Activated CD8-positive, alpha-beta memory T cell treated with anti-CD3 and anti-CD28 coated beads for 4 hours (primary cell): Measurements from ENCODE around the gene NFKBIE.
"Not testable (repeated sequence)": the region's sequence is repeated elsewhere in the genome, so short reads cannot be mapped to it uniquely, and the experiment has no call there.

Experiments
- DNase-seq, 2 donors: peaks; one replicate each; pipeline ENCODE4 v3.0.0-alpha.2; 2020; ENCODE audit warnings: low read depth in 2 of 2

NFKBIE gene

DNA sequence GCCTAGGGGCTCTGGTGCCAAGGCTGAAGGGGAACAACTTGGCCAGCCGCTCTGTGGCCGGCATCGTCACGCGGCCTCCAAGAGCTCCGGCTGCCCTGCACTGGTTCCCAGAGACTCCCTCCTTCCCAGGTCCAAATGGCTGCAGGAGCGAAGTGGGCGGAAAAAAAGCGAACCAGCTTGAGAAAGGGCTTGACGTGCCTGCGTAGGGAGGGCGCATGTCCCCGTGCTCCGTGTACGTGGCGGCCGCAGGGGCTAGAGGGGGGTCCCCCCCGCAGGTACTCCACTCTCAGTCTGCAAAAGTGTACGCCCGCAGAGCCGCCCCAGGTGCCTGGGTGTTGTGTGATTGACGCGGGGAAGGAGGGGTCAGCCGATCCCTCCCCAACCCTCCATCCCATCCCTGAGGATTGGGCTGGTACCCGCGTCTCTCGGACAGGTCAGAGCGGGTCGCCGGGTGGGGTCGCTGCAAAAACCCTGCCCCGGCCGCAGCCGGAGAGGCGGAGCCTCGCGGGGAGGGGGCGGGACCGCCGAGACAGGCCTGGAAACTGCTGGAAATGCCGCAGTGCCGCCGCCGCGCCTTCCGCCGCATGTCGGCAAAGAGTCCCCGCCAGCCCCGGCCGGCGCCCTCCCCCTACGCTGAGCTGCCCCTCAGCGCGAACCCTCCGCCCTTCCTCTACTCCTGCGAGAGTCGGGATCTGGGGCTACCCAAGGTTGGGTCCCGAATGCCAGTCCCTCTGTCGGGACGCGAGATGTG, 19.3 kb downstream of the NFKBIE start:
- peak; percentile 69 to 75 for DNase-seq

DNA sequence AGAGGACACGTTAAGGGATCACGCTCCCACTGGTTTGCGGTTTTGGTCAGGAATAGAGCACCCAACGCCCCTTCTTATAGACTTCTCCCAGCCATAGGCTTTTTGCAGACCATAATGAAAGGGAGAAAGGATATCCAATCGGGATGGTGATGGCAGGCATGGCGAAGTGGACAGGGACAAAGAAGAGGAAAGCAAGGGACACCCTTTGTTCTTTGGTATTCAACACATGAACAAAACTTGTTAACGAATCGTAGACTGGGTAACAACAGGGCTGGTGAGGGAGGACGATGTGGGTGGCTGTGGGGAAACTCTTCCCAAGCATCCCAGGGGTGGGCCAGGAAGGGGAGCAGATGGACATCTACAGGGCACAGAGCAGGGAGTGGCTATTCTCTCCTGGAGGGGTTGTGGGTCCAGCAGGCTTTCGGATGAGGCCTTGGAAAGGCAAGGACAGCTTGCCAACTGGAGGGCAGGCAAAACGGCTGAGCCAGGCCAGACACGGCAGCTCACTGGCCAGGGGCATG, 19.9 kb downstream of the NFKBIE start:
- no peak for DNase-seq

DNA sequence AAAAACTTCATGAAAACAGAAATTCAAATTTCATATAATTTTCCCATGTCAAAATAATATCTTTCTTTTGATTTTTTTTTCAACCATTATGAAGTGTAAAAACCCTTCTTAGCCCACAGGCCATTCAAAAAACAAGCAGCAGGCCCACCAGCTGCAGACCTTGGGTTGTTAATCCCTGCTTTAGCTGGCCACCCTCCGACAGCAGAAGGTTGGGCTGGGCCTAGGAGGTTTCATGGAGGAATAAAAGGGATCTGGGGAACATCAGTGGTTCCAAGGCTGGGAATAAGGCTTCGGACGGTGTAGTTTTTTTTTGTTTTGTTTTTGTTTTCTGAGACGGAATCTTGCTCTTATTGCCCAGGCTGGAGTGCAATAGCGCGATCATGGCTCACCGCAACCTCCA, 22.0 kb downstream of the NFKBIE start:
- DNase-seq = no peak

DNA sequence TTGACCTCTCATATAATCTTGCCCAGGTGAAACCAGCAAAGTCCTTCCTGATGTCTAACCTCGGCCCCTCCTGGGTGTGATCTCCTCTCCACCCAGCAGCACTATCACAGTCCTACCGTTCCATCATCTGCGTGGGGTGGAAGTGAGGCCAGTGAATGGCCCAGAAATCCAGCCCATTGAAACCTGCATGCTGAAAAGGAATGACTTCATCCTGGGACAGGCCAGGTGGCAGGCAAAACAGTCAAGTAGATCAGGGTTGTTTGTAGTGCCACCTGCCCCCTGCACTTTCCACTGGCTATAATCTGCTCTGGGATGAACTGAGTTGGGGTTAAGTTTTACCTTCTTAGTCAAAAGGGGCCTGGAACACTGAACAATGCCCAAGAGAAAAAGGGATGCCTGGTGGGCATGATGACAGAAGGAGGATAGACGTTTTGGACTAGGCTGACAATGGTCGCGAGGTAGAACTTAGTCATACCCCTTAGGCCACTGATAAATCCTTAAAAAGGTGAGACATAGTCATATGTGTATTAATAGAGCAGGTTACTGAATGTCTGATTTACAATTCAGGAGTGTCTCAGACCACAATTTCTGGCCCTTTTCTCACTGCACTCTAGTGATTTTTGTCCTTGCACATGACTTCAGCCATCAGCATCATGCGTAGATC, 26.5 kb downstream of the NFKBIE start:
- no peak for DNase-seq

DNA sequence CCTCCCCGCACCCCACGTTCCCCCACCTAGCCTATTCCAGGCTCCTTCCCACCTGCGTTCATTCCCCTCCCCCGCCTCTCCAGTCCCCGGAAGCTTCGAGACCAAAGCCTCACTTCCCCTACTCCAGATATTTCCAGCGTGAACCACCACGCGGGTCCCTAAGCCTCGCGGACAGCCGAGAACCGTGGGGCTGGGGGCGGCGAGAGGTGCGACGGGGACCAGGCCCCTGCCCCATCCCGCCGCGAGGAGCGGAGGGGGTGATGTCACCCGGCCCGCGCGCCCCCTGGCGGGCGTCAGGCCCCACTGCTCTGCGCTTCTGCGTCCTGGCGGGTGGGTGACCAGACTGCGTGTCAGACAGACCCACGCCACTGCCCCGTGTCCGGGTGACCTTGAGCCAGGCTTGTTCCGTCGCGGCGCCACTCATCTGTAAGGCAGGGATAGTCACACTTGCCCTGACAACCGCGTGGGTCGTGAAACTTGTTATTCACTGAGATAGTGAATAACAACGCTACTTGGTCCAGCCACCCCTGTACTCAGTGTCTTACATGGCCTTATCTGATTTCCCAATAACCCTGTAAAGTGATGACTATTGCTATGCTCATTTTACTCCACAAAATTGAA, 27.4 kb downstream of the NFKBIE start:
- peak; percentile 48 to 55 for DNase-seq

DNA sequence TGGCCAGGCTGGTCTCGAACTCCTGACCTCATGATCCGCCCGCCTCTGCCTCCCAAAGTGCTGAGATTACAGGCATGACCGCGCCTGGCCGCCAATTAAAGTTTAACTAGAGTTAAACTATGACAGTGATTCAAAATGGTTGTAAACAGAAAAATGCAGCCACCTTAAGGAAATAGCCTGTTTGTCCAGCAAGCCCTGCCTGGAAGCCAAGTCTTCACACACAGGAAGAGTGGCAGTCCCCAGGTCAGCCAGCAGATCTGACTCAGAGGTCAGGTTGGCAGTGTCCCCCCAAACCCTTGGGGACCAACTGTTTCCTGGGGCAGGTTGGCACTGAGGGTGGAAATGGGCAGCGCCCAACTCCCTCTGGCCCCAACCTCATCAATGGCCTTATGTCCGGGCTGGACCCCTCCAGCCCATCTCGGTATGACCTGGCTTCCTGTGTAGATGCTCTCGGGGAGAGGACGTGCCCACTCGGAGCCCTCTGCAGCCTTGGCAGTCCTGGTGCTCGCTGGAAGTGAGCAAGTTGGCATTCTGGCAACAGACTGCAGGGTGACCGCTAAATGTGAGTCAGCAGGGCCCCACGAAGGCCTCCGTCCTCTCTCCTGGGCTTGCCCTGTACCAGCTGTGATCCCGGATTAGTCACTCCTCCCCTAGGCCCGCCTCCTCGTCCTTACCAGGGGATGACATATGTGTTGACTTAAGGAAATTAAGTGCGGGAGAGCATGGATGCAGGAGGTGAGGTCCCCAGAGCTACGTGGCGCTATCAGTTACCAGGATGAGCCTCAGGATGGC, 28.1 kb downstream of the NFKBIE start:
- DNase-seq = peak; percentile 44 to 56

DNA sequence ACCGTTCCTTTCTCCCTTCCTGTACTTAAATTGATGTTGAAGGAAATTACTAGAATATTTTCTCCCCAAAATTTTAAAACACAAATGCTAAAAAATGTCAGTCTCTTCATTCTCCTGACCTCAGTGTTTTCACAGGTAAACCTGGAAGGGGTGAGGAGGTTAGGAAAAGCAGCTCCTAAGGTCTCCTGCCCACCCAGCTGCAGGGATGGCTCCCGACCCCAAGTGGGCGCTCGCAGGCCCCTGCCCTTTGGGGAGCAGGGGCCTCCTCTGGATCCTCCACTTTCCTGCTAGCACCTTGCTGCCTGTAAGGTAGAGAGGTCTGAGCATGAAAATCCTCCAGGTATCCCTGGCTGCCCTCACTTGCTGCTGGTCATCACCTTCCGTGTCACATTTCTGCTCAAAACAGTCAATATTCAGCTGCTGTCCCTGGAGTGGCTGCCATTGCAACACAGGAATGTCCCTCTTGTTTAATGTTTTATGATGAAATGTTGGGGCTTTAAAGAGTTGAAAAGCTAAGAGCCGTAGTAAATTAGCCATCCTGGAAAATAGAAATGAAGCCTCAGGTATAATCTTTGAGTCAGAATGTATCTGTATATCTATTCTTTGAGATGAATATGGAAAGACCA, 29.3 kb downstream of the NFKBIE start:
- DNase-seq = no peak

DNA sequence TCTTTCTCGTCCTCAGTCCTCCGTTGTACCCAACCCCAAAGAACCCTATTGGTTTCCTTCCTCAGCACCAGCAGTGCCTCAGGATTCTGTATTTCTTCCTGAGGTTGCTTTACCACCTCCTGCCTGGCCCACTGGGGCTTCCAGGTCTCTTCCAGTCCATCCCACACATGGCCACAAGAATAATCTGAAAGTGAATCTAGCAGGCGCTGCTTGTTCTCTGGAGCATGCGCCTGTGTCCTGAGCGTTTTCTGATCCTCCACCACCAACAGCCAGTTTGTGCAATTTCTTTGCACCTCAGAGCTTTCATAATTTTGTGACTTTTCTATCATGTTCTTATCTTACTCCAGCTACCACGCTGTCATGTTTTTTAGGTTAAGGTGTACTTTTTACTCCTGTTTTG, 30.1 kb downstream of the NFKBIE start:
- no peak for DNase-seq

DNA sequence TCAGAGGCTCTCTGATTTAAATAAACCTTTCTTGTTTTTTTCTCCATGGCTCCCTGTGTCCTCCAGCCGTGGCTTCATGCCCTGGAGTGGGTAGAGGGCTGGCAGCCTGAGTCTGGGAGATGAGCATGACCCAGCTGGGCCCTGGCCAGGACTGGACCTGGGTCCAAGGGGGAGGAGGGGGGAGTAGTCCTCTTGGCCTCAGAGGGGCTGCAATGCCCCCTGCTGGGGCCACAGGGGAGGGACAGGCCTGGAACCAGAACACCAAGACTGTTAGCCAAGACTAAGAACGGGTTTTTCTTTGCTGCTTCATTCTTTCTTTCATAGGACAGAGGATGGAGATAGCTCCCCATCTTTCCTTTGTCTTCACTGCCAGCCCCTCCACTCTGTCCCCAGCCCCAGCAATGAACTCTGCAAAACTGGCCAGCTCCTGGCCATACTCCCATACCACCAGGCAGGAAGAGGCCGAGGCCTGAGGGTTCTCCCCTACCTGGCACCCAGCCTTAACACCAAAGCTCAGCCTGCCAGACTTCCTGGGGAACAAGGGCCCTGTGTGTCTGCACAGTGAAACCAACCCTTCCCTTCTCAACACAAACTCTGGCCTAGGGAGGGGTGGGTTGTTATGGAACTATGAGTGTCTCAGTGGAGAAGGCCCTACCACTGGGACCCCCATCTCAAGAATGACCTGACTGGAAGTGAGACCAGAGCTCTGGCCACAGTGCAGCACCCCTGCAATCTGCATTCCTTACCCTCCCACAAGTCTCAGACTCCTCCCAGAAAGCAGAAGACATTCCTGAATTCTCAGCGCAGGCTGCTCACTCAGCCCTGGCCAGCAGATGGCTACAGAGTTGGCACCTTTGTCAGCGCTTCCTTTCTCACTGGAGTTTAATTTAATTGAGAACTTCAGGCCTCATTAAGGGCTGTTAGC, 31.0 kb downstream of the NFKBIE start:
- no peak for DNase-seq

DNA sequence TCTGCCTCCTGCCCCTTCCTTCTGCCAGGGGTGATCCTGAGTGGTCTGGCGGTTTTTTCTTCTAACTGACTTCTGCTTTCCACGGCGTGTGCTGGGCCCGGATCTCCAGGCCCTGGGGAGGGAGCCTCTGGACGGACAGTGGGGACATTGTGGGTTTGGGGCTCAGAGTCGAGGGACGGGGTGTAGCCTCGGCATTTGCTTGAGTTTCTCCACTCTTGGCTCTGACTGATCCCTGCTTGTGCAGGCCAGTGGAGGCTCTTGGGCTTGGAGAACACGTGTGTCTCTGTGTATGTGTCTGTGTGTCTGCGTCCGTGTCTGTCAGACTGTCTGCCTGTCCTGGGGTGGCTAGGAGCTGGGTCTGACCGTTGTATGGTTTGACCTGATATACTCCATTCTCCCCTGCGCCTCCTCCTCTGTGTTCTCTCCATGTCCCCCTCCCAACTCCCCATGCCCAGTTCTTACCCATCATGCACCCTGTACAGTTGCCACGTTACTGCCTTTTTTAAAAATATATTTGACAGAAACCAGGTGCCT, 31.7 kb downstream of the NFKBIE start:
- no peak for DNase-seq

DNA sequence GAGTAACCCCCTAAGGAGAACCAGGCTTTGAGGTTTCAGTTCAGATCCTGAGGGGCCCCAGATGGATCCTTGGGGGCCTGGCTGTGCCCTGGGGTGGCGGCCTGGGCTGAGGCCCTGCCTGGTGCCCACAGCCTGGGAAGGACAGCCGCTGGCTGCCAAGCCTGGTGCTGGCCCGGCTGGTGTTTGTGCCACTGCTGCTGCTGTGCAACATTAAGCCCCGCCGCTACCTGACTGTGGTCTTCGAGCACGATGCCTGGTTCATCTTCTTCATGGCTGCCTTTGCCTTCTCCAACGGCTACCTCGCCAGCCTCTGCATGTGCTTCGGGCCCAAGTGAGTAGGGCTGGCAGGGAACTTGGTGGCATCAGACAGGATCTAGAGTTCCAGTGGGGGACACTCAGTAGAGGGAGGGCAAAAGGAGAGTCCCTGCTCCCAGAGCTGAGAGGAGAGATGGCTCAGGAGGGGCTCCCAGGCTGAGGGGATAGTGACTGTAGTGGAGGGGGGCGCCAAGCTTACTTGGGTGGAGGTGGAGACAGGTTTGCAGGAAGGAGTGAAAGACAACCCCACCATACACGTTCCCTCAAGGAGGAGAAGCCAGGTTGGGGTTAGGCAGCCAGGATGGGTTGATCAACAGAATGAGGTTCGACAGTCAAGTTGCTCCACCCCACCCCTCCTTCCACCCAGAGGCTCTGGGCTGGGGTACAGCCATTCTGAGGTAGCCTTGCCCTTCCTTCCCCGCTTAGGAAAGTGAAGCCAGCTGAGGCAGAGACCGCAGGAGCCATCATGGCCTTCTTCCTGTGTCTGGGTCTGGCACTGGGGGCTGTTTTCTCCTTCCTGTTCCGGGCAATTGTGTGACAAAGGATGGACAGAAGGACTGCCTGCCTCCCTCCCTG, 32.4 kb downstream of the NFKBIE start:
- no peak for DNase-seq

DNA sequence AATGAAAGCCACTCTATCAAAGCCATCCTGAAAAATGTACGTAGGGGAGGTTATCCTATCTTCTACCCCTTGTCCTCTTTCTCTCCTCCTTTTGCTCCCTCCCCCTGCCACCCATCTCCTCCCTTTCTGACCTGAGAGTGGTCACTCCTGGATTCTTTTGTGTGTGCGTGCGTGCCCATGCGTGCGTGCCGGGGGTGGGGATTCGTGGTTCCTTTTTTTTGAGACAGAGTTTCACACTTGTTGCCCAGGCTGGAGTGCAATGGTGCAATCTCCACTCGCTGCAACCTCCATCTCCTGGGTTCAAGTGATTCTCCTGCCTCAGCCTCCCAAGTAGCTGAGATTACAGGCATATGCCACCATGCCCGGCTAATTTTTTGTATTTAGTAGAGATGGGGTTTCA, 33.9 kb downstream of the NFKBIE start:
- DNase-seq = not testable (repeated sequence)

DNA sequence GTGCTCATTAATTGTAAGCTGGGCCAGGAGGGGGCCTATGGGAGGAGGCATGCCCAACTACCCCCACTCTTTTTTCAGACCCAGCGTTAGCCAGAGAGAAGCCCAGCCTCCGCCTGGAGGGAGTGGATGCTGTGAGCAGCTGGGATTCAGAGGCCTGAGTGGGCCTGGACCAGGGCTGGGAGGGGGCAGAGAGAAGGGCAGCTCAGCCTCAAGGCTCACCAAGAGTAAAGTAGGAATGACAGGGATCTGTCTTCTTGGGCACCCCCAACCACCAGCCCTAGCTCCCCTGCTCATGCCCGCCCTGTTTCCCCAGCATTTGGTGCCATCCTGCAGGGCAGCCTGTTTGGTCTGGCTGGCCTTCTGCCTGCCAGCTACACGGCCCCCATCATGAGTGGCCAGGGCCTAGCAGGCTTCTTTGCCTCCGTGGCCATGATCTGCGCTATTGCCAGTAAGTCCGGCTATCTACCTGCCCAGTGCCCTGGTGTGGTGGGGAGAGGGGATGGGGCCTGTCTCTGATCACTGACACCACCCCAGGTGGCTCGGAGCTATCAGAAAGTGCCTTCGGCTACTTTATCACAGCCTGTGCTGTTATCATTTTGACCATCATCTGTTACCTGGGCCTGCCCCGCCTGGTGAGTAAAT, 35.2 kb downstream of the NFKBIE start:
- DNase-seq = no peak

DNA sequence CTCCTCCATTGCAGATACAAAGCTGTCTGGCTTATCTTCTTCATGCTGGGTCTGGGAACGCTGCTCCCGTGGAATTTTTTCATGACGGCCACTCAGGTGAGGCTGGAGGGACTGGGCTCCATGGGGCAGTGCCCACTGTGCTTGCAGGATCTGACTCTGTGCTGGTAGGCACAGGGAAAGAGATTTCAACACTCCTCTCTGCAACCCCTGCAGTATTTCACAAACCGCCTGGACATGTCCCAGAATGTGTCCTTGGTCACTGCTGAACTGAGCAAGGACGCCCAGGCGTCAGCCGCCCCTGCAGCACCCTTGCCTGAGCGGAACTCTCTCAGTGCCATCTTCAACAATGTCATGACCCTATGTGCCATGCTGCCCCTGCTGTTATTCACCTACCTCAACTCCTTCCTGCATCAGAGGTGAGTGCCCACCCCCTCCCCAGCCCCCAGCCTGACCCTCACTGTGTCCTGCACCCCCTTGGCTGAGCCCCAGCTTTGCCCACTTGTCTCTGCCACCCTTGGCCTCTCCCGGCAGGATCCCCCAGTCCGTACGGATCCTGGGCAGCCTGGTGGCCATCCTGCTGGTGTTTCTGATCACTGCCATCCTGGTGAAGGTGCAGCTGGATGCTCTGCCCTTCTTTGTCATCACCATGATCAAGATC, 35.8 kb downstream of the NFKBIE start:
- DNase-seq = no peak

DNA sequence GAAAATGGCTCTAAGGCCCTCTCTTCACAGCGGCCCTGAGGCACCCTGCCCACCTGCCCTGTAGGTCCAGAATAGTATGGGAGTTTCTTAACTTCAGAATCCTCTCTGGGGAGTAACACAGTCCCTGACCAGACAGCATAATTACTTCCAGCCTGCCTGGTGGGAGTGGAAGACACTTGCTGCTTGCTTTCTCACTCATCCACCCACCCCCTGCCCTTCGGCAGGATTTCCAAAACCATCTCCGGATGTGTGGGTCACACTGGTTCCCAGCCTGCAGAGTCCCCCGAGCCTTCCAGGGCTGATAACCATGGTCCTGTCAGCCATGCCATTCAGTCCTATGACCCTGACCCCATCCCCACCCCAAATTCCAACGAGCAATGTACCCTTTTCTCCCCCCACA, 36.5 kb downstream of the NFKBIE start:
- no peak for DNase-seq

DNA sequence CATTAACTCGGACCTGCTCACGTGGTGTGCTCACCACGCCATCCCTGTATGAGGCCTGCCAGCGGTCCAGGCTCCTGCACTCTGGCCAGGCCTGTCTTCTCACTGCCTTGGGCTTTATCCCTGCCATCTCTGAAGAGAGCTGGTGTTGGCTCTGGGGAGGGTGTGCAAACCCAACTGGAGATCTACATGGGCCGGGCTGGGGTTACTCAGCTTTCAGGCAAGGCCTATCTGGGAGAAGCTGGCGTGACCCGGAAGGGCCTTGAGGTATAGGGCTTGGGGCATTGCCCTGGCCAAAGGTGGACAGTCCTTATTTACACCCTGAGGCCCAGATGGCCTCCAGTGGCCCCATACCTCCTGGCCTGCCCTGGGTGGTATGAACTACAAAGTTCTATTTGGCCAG, 36.9 kb downstream of the NFKBIE start:
- no peak for DNase-seq

DNA sequence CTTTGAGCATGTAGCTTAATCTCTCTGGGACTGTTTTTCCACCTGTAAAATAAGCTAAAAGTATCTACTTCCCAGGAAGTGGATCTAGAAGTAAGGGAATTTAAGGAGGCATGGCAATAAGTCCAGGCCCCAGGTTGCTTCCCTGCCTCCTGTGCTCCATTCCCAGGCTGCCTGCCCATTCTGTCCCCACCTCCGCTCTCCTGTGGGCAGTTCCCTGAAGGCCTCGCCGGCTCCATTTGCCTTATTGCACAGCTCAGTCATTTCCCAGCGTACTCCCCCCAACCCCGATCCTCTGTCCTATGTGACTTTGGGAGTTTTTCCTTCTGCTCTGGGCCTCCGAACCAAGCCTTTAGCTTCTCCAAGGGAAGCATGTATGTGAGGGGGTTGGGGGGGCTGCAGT, 37.3 kb downstream of the NFKBIE start:
- no peak for DNase-seq

DNA sequence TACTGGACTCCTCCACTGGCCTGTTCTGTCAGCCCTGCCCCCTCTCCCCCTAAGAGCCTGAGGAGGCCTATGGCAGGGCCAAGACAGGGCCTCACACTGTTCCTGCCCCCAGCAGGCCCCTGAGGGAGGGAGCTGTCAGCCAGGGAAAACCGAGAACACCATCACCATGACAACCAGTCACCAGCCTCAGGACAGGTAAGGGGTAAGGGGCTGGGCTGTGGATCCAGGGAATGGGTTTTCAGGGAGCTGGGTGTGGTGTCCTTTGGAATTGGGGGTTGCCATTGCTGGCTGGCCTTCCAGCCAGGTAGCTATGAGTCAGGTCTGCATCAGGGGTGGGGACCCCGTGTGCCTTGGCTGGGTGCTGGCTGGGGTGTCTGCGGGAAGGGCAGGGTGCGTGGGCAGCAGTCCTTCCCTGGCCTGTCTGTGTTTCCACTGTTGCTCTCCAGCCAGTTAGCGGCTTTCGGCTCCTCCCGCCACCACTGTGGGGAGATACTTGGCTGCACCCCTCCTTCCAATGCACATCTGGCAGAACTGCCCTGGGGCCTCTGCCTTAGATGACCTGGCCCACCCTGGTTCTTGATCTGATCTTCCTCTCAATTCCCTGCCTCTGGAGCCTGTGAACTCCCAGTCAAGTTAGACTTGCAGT, 38.1 kb downstream of the NFKBIE start:
- DNase-seq = no peak
